Activated naive CD4-positive, alpha-beta T cell treated with anti-CD3 and anti-CD28 coated beads for 36 hours (primary cell): ENCODE results near the gene NCAPD3. TPM values are rescaled to one million over a fixed set of nuclear protein-coding genes. Genes with fewer than 3 reads are reported as not detected.

Experiments
- CTCF ChIA-PET: fragments of 350-600 bp; sonication (Branson Sonifier 250); formaldehyde crosslinking; loops from one replicate; lab custom pipeline; 2021; ENCODE audit warnings: antibody characterized with exemption; lab: Charles Lee
- DNase-seq: peaks from one replicate; pipeline ENCODE4 v3.0.0-alpha.2; 2020
- H3K27ac Mint-ChIP-seq: one replicate; pipeline ENCODE4 v1.8.0; 2021; ENCODE audit warnings: mild to moderate bottlenecking, mixed read lengths
- H3K27me3 Mint-ChIP-seq: one replicate; pipeline ENCODE4 v1.8.0; 2021; ENCODE audit warnings: low read depth, mixed read lengths
- H3K36me3 Mint-ChIP-seq: one replicate; pipeline ENCODE4 v1.8.0; 2021; ENCODE audit warnings: low read depth, mixed read lengths
- H3K4me1 Mint-ChIP-seq: one replicate; pipeline ENCODE4 v1.8.0; 2021; ENCODE audit warnings: low read depth, mixed read lengths
- H3K4me3 Mint-ChIP-seq: one replicate; pipeline ENCODE4 v1.8.0; 2021; ENCODE audit warnings: mild to moderate bottlenecking, moderate library complexity, mixed read lengths
- H3K9me3 Mint-ChIP-seq: one replicate; pipeline ENCODE4 v1.8.0; 2021; ENCODE audit warnings: mixed read lengths
- intact Hi-C: fragments of 100-400 bp; cut with micrococcal nuclease; formaldehyde crosslinking; loops from one replicate; pipeline ENCODE4 v1.15.1; 2023
- total RNA-seq, 2 experiments: library from RNA; stranded (reverse); gene quantifications; one replicate each; pipeline ENCODE4 v1.2.3, GENCODE V29; 2021

The NCAPD3 gene
- total RNA-seq, 2 experiments from 2014 or later, result 126 TPM

DNA sequence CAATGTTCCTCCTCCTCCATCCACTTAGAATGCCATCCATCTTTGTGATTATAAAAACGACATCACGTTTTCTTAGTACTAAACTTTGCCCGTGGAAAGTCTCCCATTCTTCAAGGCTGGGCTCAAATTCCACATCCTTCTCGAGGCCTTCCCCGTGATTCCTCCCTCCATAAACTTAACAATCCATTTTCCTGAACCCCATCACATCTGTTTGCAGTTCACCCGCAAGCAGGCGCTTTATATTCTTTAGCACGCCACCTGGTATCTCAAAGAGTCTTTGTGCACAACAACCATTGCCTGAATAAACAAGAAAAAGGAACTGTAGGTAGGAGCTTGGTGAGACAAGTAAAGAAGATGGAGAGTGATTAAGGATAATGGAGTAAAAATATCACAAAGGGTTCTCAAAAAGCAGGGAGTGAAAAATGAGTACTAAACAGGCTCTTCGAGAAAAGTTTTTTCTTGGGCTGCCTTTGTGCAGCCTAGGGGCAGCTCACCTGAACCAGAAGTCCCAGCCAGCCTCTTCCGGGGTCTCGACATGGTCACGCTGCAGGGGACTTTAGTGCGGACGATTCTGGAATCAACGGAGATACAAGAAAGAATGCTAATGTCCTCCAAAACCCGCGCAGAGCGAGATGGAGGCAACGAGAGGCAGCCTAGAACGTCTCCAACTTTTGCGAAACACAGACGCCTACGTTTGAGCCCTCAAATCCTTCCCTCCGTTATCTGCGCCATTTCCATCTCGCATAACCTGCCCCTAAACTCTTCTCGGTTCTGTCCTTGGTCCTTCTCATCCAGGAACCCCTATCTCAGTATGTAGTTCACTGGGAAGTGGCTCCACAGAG is 28.8 kb upstream of the NCAPD3 start:
- peak; percentile 53 for DNase-seq
- peak overlapping the region; percentile 54 for H3K27ac Mint-ChIP-seq
- peaks cover 26% of the 10 kb centered on the region for H3K4me1 Mint-ChIP-seq
- CTCF ChIA-PET, result interaction anchor here (0.9 to 5.6 kb wide), 4 partner anchors 9 to 80 kb away, joined by 3 to 25 read pairs (median 5); partner anchors contain the start of gene GLB1L3
- no peaks in the 10 kb centered on the region for H3K27me3 Mint-ChIP-seq
- H3K4me3 Mint-ChIP-seq, result peak overlapping the region; percentile 90
- no peaks in the 10 kb centered on the region for H3K9me3 Mint-ChIP-seq
- H3K36me3 Mint-ChIP-seq, result peaks cover 4% of the 10 kb centered on the region
- intact Hi-C loops, result loop anchor here (1.0 to 5.0 kb wide), 5 partner anchors 23 to 324 kb away; partner anchors contain the start of genes GLB1L2 and VPS26B

DNA sequence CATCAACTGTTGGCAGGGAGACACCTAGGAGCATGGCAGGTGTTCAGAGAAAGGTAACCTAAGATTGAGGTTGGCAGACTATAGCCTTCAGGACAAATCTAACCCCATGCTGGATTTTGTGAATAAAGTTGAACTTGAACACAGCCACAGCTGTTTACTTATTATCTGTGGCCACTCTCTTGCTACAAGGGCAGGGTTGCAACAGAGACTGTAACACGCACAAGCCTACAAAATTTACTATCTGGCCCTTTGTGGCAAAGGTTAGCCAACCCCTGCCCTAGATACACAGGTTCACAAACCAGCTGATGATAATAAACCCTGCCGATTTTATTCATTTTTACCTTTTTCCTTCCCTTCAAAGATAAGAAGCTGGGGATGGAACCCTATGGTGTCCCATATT is 26.9 kb upstream of the NCAPD3 start:
- Mint-ChIP-seq H3K9me3 (no peaks in the 10 kb centered on the region), H3K4me3 (no peak overlapping the region), H3K27me3 (no peaks in the 10 kb centered on the region), H3K27ac (no peak overlapping the region), H3K4me1 (peaks cover 26% of the 10 kb centered on the region), H3K36me3 (peaks cover 11% of the 10 kb centered on the region)
- DNase-seq, result no peak
- intact Hi-C loops, result loop anchor here (5.0 kb wide), 1 partner anchor 303 kb away; no protein-coding TSS in a partner anchor
- CTCF ChIA-PET, result interaction anchor here (0.6 to 5.6 kb wide), 4 partner anchors 11 to 89 kb away, joined by 3 to 25 read pairs (median 4); no protein-coding TSS in a partner anchor

GRCh38 chr11:134250246-134250645 is 26.5 kb upstream of the NCAPD3 start:
- Mint-ChIP-seq H3K27me3 (no peaks in the 10 kb centered on the region), H3K4me1 (peaks cover 22% of the 10 kb centered on the region), H3K27ac (no peak overlapping the region), H3K36me3 (peaks cover 11% of the 10 kb centered on the region), H3K9me3 (no peaks in the 10 kb centered on the region), H3K4me3 (no peak overlapping the region)
- CTCF ChIA-PET, result interaction anchor here (0.9 to 5.6 kb wide), 3 partner anchors 12 to 23 kb away, joined by 3 to 25 read pairs (median 5); no protein-coding TSS in a partner anchor
- intact Hi-C loops, result loop anchor here (5.0 kb wide), 1 partner anchor 303 kb away; no protein-coding TSS in a partner anchor
- DNase-seq, result no peak

DNA sequence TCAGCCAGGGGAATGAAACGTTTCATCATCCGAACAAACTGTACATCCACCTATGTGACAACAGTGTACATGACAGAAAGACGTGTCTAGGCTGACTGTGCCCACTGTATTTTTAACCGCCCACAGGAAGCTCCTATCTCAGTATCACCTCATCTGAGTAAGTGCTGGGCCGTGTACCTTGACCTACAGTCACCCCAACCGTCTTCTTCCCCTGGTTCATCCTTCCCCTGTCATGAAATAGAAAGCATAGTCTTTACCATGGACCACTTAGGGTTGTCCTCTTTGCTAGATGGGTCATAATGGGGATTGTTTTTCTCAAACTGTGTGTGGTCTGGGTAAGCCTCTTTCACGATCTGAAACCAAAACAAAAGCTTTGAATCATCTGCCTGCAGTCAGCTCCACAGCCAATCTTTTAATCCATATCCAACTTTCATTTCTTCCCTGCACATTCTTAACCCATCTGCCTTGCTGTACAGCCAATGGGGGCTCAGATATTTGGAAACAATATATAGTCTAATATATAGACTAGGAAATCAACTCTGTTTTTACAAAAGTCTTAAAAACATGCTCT is 25.2 kb upstream of the NCAPD3 start:
- Mint-ChIP-seq H3K9me3 (no peaks in the 10 kb centered on the region), H3K27me3 (no peaks in the 10 kb centered on the region), H3K27ac (peak overlapping the region; percentile 33), H3K4me3 (no peak overlapping the region), H3K36me3 (peaks cover 18% of the 10 kb centered on the region), H3K4me1 (peaks cover 15% of the 10 kb centered on the region)
- DNase-seq, result no peak
- CTCF ChIA-PET, result interaction anchor here (0.7 to 5.6 kb wide), 5 partner anchors 13 to 42 kb away, joined by 3 to 25 read pairs (median 4); partner anchors contain the start of gene GLB1L3
- intact Hi-C loops, result no loop called here

GRCh38 chr11:134246678-134247077 is 22.9 kb upstream of the NCAPD3 start:
- peaks cover 6% of the 10 kb centered on the region for H3K4me1 Mint-ChIP-seq
- H3K4me3 Mint-ChIP-seq, result no peak overlapping the region
- no peak overlapping the region for H3K27ac Mint-ChIP-seq
- H3K36me3 Mint-ChIP-seq, result peaks cover 20% of the 10 kb centered on the region
- CTCF ChIA-PET, result no interaction called here
- no peaks in the 10 kb centered on the region for H3K27me3 Mint-ChIP-seq
- intact Hi-C loops, result no loop called here
- H3K9me3 Mint-ChIP-seq, result no peaks in the 10 kb centered on the region
- no peak for DNase-seq

DNA sequence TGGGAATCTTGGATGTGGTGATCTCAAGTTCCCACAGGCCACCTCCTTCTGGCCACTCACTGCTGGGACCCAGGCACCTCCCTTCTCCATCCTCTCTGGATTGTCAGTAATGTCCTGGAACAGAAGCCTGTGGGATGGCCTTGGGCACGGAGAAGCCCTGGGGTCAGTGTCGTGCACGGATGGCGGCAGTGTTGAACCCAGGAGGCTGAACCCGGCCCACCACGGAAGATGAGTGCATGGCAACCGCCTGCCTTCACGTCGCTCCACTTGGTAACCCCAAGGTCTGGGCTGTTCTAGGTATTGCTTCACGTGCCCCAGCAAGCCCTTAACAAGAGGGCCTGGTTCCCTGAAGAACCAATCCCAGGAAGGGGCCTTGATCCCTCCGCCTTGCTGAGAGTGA is 22.3 kb upstream of the NCAPD3 start:
- H3K4me3 Mint-ChIP-seq, result no peak overlapping the region
- H3K36me3 Mint-ChIP-seq, result peaks cover 20% of the 10 kb centered on the region
- intact Hi-C loops, result no loop called here
- no peak overlapping the region for H3K27ac Mint-ChIP-seq
- no peaks in the 10 kb centered on the region for H3K9me3 Mint-ChIP-seq
- no peak for DNase-seq
- no peaks in the 10 kb centered on the region for H3K27me3 Mint-ChIP-seq
- H3K4me1 Mint-ChIP-seq, result peaks cover 3% of the 10 kb centered on the region
- CTCF ChIA-PET, result no interaction called here

DNA sequence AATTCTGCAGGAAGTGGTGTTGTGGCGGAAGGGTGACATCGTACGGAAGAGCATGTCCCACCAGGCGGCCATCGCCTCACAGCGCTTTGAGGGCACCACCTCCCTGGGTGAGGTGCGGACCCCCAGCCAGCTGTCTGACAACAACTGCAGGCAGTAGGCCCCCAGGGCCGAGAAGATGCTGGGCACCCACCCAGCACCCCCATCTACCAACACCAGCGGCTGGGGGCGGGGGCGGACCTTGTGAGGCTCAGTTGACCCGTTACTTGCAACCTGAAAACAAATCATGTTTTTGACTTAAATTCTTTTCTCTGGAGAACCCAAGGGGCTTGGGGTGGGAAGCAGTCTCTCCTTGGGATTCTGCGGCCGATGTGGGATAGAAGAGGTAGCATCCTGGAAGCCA is 21.7 kb upstream of the NCAPD3 start:
- DNase-seq, result no peak
- Mint-ChIP-seq H3K27ac (no peak overlapping the region), H3K27me3 (no peaks in the 10 kb centered on the region), H3K4me3 (no peak overlapping the region), H3K9me3 (no peaks in the 10 kb centered on the region), H3K36me3 (peaks cover 20% of the 10 kb centered on the region), H3K4me1 (peaks cover 3% of the 10 kb centered on the region)
- intact Hi-C loops, result no loop called here
- CTCF ChIA-PET, result no interaction called here

DNA sequence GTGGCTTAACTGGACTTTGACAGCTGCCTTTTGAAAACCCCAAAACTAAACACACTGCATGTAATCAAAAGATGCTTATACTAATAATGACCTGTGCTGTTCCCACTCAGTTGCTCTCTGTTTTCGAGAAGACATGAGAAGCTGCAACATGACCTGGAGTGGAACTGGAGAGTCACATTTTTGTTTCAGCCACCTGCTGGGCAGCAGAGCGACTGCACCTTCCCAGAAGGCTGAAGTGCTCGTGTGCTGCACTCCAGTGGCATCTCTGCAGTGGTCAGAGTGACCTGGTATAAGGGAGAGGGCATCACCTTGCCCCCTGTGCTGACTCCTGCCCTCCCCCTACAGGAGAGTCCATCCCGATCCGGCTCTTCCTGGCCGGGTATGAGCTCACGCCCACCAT is 20.8 kb upstream of the NCAPD3 start:
- CTCF ChIA-PET, result interaction anchor here (0.9 to 1.7 kb wide), 5 partner anchors 10 to 65 kb away, joined by 3 to 6 read pairs (median 3); partner anchors contain the start of gene VPS26B
- peaks cover 3% of the 10 kb centered on the region for H3K4me1 Mint-ChIP-seq
- H3K36me3 Mint-ChIP-seq, result peaks cover 20% of the 10 kb centered on the region

DNA sequence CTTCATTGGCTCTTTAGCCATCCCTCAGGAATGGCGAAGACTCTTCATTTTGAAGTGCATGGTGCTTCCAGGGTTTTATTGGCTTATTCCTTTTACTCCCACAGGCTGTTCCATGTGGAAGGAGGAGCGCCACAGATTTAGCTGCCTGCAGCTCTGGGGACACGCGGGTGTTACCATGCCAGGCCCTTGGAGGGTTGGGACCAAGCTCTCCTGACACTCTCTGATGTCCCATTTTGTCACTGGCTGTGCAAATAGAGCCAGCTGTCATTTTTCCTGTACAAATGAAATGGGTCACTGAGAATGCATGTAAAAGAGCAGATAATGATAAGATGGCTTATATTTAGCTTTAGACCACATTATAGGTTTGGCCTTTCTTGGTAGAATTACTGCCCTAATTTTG is 20.1 kb upstream of the NCAPD3 start:
- intact Hi-C loops, result no loop called here
- H3K27me3 Mint-ChIP-seq, result no peaks in the 10 kb centered on the region
- no peak overlapping the region for H3K4me3 Mint-ChIP-seq
- no peaks in the 10 kb centered on the region for H3K9me3 Mint-ChIP-seq
- no peak for DNase-seq
- peaks cover 19% of the 10 kb centered on the region for H3K36me3 Mint-ChIP-seq
- CTCF ChIA-PET, result interaction anchor here (0.6 to 1.7 kb wide), 7 partner anchors 10 to 108 kb away, joined by 3 to 6 read pairs (median 3); partner anchors contain the start of gene VPS26B
- peak overlapping the region; percentile 72 for H3K27ac Mint-ChIP-seq
- H3K4me1 Mint-ChIP-seq, result peaks cover 3% of the 10 kb centered on the region

More for the DNA sequence above, 20.8 kb upstream of the NCAPD3 start:
- no peak for DNase-seq
- Mint-ChIP-seq H3K27ac (no peak overlapping the region), H3K27me3 (no peaks in the 10 kb centered on the region), H3K9me3 (no peaks in the 10 kb centered on the region), H3K4me3 (no peak overlapping the region)
- intact Hi-C loops, result no loop called here

DNA sequence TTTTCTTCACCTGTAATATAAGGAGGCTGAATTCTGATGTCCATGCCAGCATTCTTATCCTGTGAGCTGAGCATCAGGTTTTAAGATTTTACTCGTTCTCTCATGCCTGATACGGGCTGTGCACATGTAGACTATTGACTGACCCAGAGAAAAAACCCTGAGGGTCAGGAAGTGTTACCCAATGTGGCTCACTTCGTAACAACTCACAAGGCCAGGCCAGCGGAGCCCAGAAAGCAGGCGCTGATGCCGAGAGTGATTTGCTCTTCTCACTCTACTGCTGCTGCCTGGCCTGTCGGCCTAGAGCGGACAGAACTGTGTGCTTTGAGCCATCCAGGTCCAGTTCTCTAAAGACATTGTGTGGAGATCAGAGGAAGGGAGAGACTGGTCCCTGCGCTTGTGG is 18.6 kb upstream of the NCAPD3 start:
- intact Hi-C loops, result no loop called here
- Mint-ChIP-seq H3K9me3 (no peaks in the 10 kb centered on the region), H3K36me3 (peaks cover 25% of the 10 kb centered on the region), H3K27ac (no peak overlapping the region), H3K4me1 (peaks cover 3% of the 10 kb centered on the region), H3K27me3 (no peaks in the 10 kb centered on the region), H3K4me3 (no peak overlapping the region)
- no peak for DNase-seq
- CTCF ChIA-PET, result interaction anchor here (1.3 kb wide), 1 partner anchor 18 kb away, joined by 5 read pairs; no protein-coding TSS in a partner anchor

DNA sequence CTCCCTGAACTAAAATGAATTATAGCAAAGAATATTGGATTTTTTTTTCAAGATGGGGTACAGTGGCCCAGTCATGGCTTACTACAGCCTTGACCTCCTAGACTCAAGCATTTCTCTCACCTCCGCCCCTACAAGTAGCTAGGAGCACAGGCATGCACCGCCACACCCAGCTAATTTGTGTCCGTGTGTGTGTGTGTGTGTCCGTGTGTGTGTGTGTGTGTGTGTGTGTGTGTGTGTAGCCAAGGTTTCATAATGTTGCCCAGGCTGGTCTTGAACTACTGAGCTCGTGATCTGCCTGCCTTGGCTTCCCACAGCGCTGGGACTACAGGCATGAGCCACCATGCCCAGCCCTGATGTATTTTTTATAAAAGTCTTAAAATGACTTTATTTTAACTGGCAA is 16.8 kb upstream of the NCAPD3 start:
- Mint-ChIP-seq H3K4me3 (no peak overlapping the region), H3K4me1 (peaks cover 3% of the 10 kb centered on the region), H3K27me3 (no peaks in the 10 kb centered on the region), H3K9me3 (no peaks in the 10 kb centered on the region), H3K27ac (no peak overlapping the region), H3K36me3 (peaks cover 18% of the 10 kb centered on the region)
- DNase-seq, result no peak
- CTCF ChIA-PET, result interaction anchor here (0.6 to 1.1 kb wide), 3 partner anchors 34 to 204 kb away, joined by 3 to 4 read pairs (median 3); no protein-coding TSS in a partner anchor
- intact Hi-C loops, result no loop called here

DNA sequence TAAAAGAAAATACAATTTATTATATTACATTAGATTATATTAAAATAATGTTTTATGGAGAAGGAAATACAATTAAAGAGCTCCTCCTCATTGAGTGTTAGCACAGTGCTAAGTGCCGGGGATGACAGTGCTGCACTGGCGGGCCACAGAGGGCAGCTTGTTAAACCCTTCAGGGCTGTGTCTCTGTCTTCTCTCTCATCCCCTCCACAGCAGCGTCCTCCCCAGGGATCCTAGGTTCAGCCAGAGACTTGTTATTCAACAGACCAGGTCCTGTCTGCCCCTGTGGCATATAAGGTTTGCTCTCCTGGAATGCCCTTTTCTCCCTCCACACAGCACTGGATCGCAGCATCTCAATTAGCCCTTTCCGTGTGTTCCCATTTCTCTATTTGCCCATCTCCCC is 15.2 kb upstream of the NCAPD3 start:
- Mint-ChIP-seq H3K36me3 (peaks cover 14% of the 10 kb centered on the region), H3K4me1 (no peaks in the 10 kb centered on the region)
- CTCF ChIA-PET, result no interaction called here

More for the DNA sequence above, 15.2 kb upstream of the NCAPD3 start:
- no peak overlapping the region for H3K4me3 Mint-ChIP-seq
- H3K9me3 Mint-ChIP-seq, result no peaks in the 10 kb centered on the region
- H3K27me3 Mint-ChIP-seq, result no peaks in the 10 kb centered on the region
- H3K27ac Mint-ChIP-seq, result no peak overlapping the region
- no peak for DNase-seq
- intact Hi-C loops, result no loop called here
